SK-N-DZ (cell line): ENCODE measurements around the gene YEATS4. TPM values are rescaled to one million over a fixed set of nuclear protein-coding genes. Genes with fewer than 3 reads are reported as not detected.
"Not testable (repeated sequence)": the region's sequence is repeated elsewhere in the genome, so short reads cannot be mapped to it uniquely, and the experiment has no call there.

Experiments used
- DNase-seq: peaks from one replicate; pipeline ENCODE4 v3.0.0-alpha.2; 2015; ENCODE audit warnings: low spot score
- polyA plus RNA-seq, 2 experiments: library from polyadenylated mRNA; depleted of rRNA; stranded (reverse); fragments of >200 nt; gene quantifications; 2 replicates each; pipeline ENCODE4 v1.2.3, GENCODE V29; 2014

Gene YEATS4
- polyA plus RNA-seq (2014; cell fraction: cytosol; rRNA removed), result 75.6 and 163 TPM in 2 replicates
- polyA plus RNA-seq (2014; cell fraction: nucleus; rRNA removed), result 67.5 and 93.0 TPM in 2 replicates

GRCh38 chr12:69359531-69360347 lies at the start of gene YEATS4:
Gene YEATS4 (plus strand): TSS chr12:69359743. CDS start chr12:69359973, 230 bp downstream.
- peak; percentile 94 for DNase-seq

GRCh38 chr12:69313209-69313608 lies 46.3 kb upstream of the YEATS4 start:
- DNase-seq, result no peak

GRCh38 chr12:69316784-69317183 lies 42.8 kb upstream of the YEATS4 start:
- not testable (repeated sequence) for DNase-seq

GRCh38 chr12:69317233-69317632 lies 42.3 kb upstream of the YEATS4 start:
- DNase-seq, result not testable (repeated sequence)

- no peak for DNase-seq
Measured at GRCh38 chr12:69318225-69318624, 41.3 kb upstream of the YEATS4 start.

- DNase-seq, result no peak
Measured at GRCh38 chr12:69321351-69321750, 38.2 kb upstream of the YEATS4 start.

GRCh38 chr12:69324797-69325466 lies 34.6 kb upstream of the YEATS4 start:
- DNase-seq, result no peak

- no peak for DNase-seq
Measured at GRCh38 chr12:69328426-69328825, 31.1 kb upstream of the YEATS4 start.

- no peak for DNase-seq
Measured at GRCh38 chr12:69329669-69330428, 29.7 kb upstream of the YEATS4 start.

GRCh38 chr12:69330475-69331473 lies 28.8 kb upstream of the YEATS4 start:
- no peak for DNase-seq

GRCh38 chr12:69331519-69331908 lies 28.0 kb upstream of the YEATS4 start:
- DNase-seq, result no peak

- no peak for DNase-seq
Measured at GRCh38 chr12:69331909-69332684, 27.4 kb upstream of the YEATS4 start.

GRCh38 chr12:69332815-69333358 lies 26.7 kb upstream of the YEATS4 start:
- no peak for DNase-seq

GRCh38 chr12:69334158-69334557 lies 25.4 kb upstream of the YEATS4 start:
- no peak for DNase-seq

GRCh38 chr12:69337311-69338090 lies 22.0 kb upstream of the YEATS4 start:
- DNase-seq, result no peak

- DNase-seq, result no peak
Measured at GRCh38 chr12:69338120-69338859, 21.3 kb upstream of the YEATS4 start.

GRCh38 chr12:69338936-69339335 lies 20.6 kb upstream of the YEATS4 start:
- no peak for DNase-seq

GRCh38 chr12:69339999-69340398 lies 19.5 kb upstream of the YEATS4 start:
- DNase-seq, result no peak
